Peyer's patch (tissue), 4 donors: ENCODE measurements around the gene GNG11.

Source experiments
- CTCF ChIP-seq, 6 experiments: fragments of 450-650 bp in 4 of 6; fragments of 200-600 bp in 2 of 6; sonication (generic) in 1 of 6; IDR thresholded peaks; one replicate each; pipeline ENCODE4 v1.5.1; 2017 to 2019; ENCODE audit warnings: antibody characterized with exemption in 6 of 6, mild to moderate bottlenecking in 3 of 6, moderate library complexity in 1 of 6
- POLR2A ChIP-seq, 2 donors: fragments of 450-650 bp; IDR thresholded peaks; one replicate each; pipeline ENCODE4 v1.5.1; 2017; ENCODE audit warnings: antibody characterized with exemption in 2 of 2, mild to moderate bottlenecking in 2 of 2, moderate library complexity in 2 of 2

- TF ChIP-seq CTCF (IDR thresholded peaks at IDR 0.05) (no peak), POLR2A (IDR thresholded peaks at IDR 0.05) (no peak)
Measured at GRCh38 chr7:93920496-93921182, 896 bp upstream of the GNG11 start.
